Stimulated activated CD4-positive, alpha-beta T cell treated with anti-CD3 and anti-CD28 coated beads, Interleukin-2, amount 100 ng/mL, for 4 hours (primary cell): Measurements from ENCODE around the gene FRAS1.
"Not testable (repeated sequence)": the region's sequence is repeated elsewhere in the genome, so short reads cannot be mapped to it uniquely, and the experiment has no call there.

ENCODE experiments used
- DNase-seq: peaks from one replicate; pipeline ENCODE4 v3.0.0-alpha.2; 2020; ENCODE audit warnings: low read depth

Gene FRAS1

GRCh38 chr4:78292341-78292740, 235.2 kb downstream of the FRAS1 start:
- DNase-seq, result no peak

GRCh38 chr4:78292856-78293255, 235.7 kb downstream of the FRAS1 start:
- DNase-seq, result no peak

- DNase-seq, result no peak
Measured at GRCh38 chr4:78293348-78293747, 236.2 kb downstream of the FRAS1 start.

- no peak for DNase-seq
Measured at GRCh38 chr4:78293821-78294301, 236.7 kb downstream of the FRAS1 start.

- no peak for DNase-seq
Measured at GRCh38 chr4:78296261-78296660, 239.1 kb downstream of the FRAS1 start.

- no peak for DNase-seq
Measured at GRCh38 chr4:78297116-78297800, 240.1 kb downstream of the FRAS1 start.

GRCh38 chr4:78298618-78299017, 241.5 kb downstream of the FRAS1 start:
- no peak for DNase-seq

- no peak for DNase-seq
Measured at GRCh38 chr4:78299565-78299972, 242.4 kb downstream of the FRAS1 start.

- DNase-seq, result not testable (repeated sequence)
Measured at GRCh38 chr4:78307263-78307662, 250.1 kb downstream of the FRAS1 start.

- DNase-seq, result no peak
Measured at GRCh38 chr4:78308517-78308916, 251.4 kb downstream of the FRAS1 start.

- DNase-seq, result no peak
Measured at GRCh38 chr4:78309352-78309751, 252.2 kb downstream of the FRAS1 start.

GRCh38 chr4:78310007-78310739, 253.1 kb downstream of the FRAS1 start:
- DNase-seq, result no peak

GRCh38 chr4:78310740-78311115, 253.6 kb downstream of the FRAS1 start:
- DNase-seq, result no peak

- no peak for DNase-seq
Measured at GRCh38 chr4:78311306-78311705, 254.2 kb downstream of the FRAS1 start.

GRCh38 chr4:78312989-78313753, 256.0 kb downstream of the FRAS1 start:
- DNase-seq, result no peak

GRCh38 chr4:78313754-78314120, 256.6 kb downstream of the FRAS1 start:
- DNase-seq, result no peak

GRCh38 chr4:78318126-78318525, 261.0 kb downstream of the FRAS1 start:
- DNase-seq, result no peak

- no peak for DNase-seq
Measured at GRCh38 chr4:78320349-78320935, 263.3 kb downstream of the FRAS1 start.

- DNase-seq, result no peak
Measured at GRCh38 chr4:78322032-78322431, 264.9 kb downstream of the FRAS1 start.

GRCh38 chr4:78323439-78323838, 266.3 kb downstream of the FRAS1 start:
- DNase-seq, result no peak

- no peak for DNase-seq
Measured at GRCh38 chr4:78324625-78325024, 267.5 kb downstream of the FRAS1 start.
